WTC11 (cell line): ENCODE results near the gene DNAJB5. TPM values are rescaled to one million over a fixed set of nuclear protein-coding genes. Genes with fewer than 3 reads are reported as not detected.

Experiments used
- ATAC-seq: fragments of 200-7000 bp; cut with Tn5 transposase; 2 replicates; pipeline ENCODE4 v1.10.0; 2021; ENCODE audit warnings: mild to moderate bottlenecking, moderate library complexity
- CTCF ChIA-PET: fragments of 300-600 bp; sonication (Branson Sonifier 250); formaldehyde crosslinking; loops from one replicate; lab custom pipeline; 2021; ENCODE audit warnings: antibody characterized with exemption; lab: Charles Lee
- POLR2A ChIA-PET: fragments of 350-600 bp; sonication (Branson Sonifier 250); formaldehyde crosslinking; loops from one replicate; lab custom pipeline; 2021; ENCODE audit warnings: antibody characterized with exemption; lab: Charles Lee
- DNase-seq: peaks from one replicate; pipeline ENCODE4 v3.0.0; 2021; ENCODE audit warnings: low spot score
- H3K27ac Mint-ChIP-seq: 2 replicates; pipeline ENCODE4 v1.8.0; 2021; ENCODE audit warnings: mixed read lengths
- H3K27me3 Mint-ChIP-seq: 2 replicates; pipeline ENCODE4 v1.8.0; 2021; ENCODE audit warnings: low read depth, mild to moderate bottlenecking, moderate library complexity, mixed read lengths
- H3K36me3 Mint-ChIP-seq: 2 replicates; pipeline ENCODE4 v1.8.0; 2021; ENCODE audit warnings: mixed read lengths
- H3K4me1 Mint-ChIP-seq: 2 replicates; pipeline ENCODE4 v1.8.0; 2022; ENCODE audit warnings: mixed read lengths
- H3K4me3 Mint-ChIP-seq: 2 replicates; pipeline ENCODE4 v1.8.0; 2021; ENCODE audit warnings: mild to moderate bottlenecking, moderate library complexity, mixed read lengths
- H3K9me3 Mint-ChIP-seq: 2 replicates; pipeline ENCODE4 v1.8.0; 2021; ENCODE audit warnings: mixed read lengths
- FOXJ3 ChIP-seq: sonication (generic); formaldehyde crosslinking; IDR thresholded peaks from 2 replicates; pipeline ENCODE4 v1.9.0; 2021; ENCODE audit warnings: missing genetic modification reagents, mild to moderate bottlenecking, borderline replicate concordance
- TEAD4 ChIP-seq: sonication (generic); formaldehyde crosslinking; IDR thresholded peaks from 2 replicates; pipeline ENCODE4 v1.8.0; 2022; ENCODE audit warnings: mild to moderate bottlenecking, missing genetic modification reagents
- total RNA-seq: library from RNA; stranded (reverse); gene quantifications from 3 replicates; pipeline ENCODE4 v1.2.3, GENCODE V29; 2021

DNAJB5 gene
- total RNA-seq, 1 experiment from 2014 or later = 30.0 TPM

DNA sequence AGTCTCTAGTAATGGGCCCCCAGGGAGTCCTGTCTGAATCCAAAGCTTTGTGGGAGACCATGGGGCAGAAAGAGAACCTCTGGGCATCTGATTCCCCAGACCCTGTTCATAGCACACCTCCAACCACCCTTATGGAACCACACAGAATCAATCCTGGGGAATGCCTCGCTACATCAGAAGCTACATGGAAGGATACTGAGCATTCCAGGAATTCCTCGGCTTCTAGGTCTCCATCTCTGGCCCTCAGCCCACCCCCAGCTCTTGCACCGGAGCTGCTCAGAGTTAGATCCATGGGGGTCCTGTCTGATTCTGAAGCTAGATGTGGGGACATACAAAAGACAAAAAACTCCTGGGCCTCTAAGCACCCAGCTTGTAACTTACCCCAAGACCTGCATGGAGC, 54.5 kb downstream of the DNAJB5 start:
- DNase-seq (peak; percentile 21), ATAC-seq (peak; percentile 83)
- Mint-ChIP-seq H3K27ac (no peak overlapping the region), H3K9me3 (peaks cover 17% of the 10 kb centered on the region), H3K36me3 (peaks cover 32% of the 10 kb centered on the region), H3K4me1 (peaks cover 20% of the 10 kb centered on the region), H3K27me3 (no peaks in the 10 kb centered on the region), H3K4me3 (no peak overlapping the region)
- CTCF ChIA-PET = interaction anchor here (0.7 to 2.6 kb wide), 7 partner anchors 11 to 621 kb away, joined by 3 to 16 read pairs (median 4); partner anchors contain the start of genes ARHGEF39 and VCP
- POLR2A ChIA-PET = interaction anchor here (0.7 to 1.3 kb wide), 3 partner anchors 28 to 50 kb away, joined by 3 to 8 read pairs (median 3); partner anchors contain the start of genes FANCG and VCP
- TF ChIP-seq FOXJ3 (CRISPR knock-in tag) = no peak
- TF ChIP-seq TEAD4 (CRISPR knock-in tag) = peak; percentile 41; the same call in 1 of the 2 replicates

Other genes with a start within 250 kb of the DNAJB5 start
- 0.34 to 0.59 TPM (median 0.53 TPM) in 3 replicates for gene PHF24, start 31.5 kb upstream of the DNAJB5 start, total RNA-seq
- gene VCP, start 82.9 kb downstream of the DNAJB5 start, total RNA-seq = 305 to 386 TPM (median 329 TPM) in 3 replicates
- gene FANCG, start 90.2 kb downstream of the DNAJB5 start, total RNA-seq = 80.9 to 108 TPM (median 89.1 TPM) in 3 replicates
- gene PIGO, start 106.8 kb downstream of the DNAJB5 start, total RNA-seq = 23.8 to 33.3 TPM (median 31.3 TPM) in 3 replicates
- gene STOML2, start 113.4 kb downstream of the DNAJB5 start, total RNA-seq = 208 to 214 TPM (median 210 TPM) in 3 replicates
- gene ATOSB, start 126.1 kb downstream of the DNAJB5 start, total RNA-seq = 4.7 to 8.7 TPM (median 5.4 TPM) in 3 replicates
- 46.1 to 51.8 TPM (median 49.3 TPM) in 3 replicates for gene UNC13B, start 172.3 kb downstream of the DNAJB5 start, total RNA-seq